ENCODE measurements around the gene RNH1. TPM values are rescaled to one million over a fixed set of nuclear protein-coding genes. Genes with fewer than 3 reads are reported as not detected.
"Not testable (repeated sequence)": the region's sequence is repeated elsewhere in the genome, so short reads cannot be mapped to it uniquely, and the experiment has no call there.

The RNH1 gene
- total RNA-seq, 1 experiment from 2014 or later = 59.0 TPM

- TF ChIP-seq, protein P1, sequence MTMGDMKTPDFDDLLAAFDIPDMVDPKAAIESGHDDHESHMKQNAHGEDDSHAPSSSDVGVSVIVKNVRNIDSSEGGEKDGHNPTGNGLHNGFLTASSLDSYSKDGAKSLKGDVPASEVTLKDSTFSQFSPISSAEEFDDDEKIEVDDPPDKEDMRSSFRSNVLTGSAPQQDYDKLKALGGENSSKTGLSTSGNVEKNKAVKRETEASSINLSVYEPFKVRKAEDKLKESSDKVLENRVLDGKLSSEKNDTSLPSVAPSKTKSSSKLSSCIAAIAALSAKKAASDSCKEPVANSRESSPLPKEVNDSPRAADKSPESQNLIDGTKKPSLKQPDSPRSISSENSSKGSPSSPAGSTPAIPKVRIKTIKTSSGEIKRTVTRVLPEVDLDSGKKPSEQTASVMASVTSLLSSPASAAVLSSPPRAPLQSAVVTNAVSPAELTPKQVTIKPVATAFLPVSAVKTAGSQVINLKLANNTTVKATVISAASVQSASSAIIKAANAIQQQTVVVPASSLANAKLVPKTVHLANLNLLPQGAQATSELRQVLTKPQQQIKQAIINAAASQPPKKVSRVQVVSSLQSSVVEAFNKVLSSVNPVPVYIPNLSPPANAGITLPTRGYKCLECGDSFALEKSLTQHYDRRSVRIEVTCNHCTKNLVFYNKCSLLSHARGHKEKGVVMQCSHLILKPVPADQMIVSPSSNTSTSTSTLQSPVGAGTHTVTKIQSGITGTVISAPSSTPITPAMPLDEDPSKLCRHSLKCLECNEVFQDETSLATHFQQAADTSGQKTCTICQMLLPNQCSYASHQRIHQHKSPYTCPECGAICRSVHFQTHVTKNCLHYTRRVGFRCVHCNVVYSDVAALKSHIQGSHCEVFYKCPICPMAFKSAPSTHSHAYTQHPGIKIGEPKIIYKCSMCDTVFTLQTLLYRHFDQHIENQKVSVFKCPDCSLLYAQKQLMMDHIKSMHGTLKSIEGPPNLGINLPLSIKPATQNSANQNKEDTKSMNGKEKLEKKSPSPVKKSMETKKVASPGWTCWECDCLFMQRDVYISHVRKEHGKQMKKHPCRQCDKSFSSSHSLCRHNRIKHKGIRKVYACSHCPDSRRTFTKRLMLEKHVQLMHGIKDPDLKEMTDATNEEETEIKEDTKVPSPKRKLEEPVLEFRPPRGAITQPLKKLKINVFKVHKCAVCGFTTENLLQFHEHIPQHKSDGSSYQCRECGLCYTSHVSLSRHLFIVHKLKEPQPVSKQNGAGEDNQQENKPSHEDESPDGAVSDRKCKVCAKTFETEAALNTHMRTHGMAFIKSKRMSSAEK (CRISPR knock-in tag; IDR thresholded peaks at IDR 0.05; ENCODE audit: borderline replicate concordance) = no peak
- TF ChIP-seq, protein P2, sequence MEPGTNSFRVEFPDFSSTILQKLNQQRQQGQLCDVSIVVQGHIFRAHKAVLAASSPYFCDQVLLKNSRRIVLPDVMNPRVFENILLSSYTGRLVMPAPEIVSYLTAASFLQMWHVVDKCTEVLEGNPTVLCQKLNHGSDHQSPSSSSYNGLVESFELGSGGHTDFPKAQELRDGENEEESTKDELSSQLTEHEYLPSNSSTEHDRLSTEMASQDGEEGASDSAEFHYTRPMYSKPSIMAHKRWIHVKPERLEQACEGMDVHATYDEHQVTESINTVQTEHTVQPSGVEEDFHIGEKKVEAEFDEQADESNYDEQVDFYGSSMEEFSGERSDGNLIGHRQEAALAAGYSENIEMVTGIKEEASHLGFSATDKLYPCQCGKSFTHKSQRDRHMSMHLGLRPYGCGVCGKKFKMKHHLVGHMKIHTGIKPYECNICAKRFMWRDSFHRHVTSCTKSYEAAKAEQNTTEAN (CRISPR knock-in tag; IDR thresholded peaks at IDR 0.05) = no peak
- TF ChIP-seq E2F4 (CRISPR knock-in tag; IDR thresholded peaks at IDR 0.05; ENCODE audit: borderline replicate concordance, low read depth) (no peak), STAT6 (CRISPR knock-in tag; conservative IDR thresholded peaks at IDR 0.05; ENCODE audit: low read depth) (no peak), TEAD1 (CRISPR knock-in tag; IDR thresholded peaks at IDR 0.05) (peak; percentile 94), ZNF416 (CRISPR knock-in tag; IDR thresholded peaks at IDR 0.05) (no peak), NFE2L1 (CRISPR knock-in tag; IDR thresholded peaks at IDR 0.05) (no peak), GTF2I (CRISPR knock-in tag; conservative IDR thresholded peaks at IDR 0.05) (no peak)
- TF ChIP-seq, protein P3, sequence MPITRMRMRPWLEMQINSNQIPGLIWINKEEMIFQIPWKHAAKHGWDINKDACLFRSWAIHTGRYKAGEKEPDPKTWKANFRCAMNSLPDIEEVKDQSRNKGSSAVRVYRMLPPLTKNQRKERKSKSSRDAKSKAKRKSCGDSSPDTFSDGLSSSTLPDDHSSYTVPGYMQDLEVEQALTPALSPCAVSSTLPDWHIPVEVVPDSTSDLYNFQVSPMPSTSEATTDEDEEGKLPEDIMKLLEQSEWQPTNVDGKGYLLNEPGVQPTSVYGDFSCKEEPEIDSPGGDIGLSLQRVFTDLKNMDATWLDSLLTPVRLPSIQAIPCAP (CRISPR knock-in tag; IDR thresholded peaks at IDR 0.05) = 0 out of 2 replicates have a peak, but pooled peaks have one; percentile 76
- TF ChIP-seq, protein P4, sequence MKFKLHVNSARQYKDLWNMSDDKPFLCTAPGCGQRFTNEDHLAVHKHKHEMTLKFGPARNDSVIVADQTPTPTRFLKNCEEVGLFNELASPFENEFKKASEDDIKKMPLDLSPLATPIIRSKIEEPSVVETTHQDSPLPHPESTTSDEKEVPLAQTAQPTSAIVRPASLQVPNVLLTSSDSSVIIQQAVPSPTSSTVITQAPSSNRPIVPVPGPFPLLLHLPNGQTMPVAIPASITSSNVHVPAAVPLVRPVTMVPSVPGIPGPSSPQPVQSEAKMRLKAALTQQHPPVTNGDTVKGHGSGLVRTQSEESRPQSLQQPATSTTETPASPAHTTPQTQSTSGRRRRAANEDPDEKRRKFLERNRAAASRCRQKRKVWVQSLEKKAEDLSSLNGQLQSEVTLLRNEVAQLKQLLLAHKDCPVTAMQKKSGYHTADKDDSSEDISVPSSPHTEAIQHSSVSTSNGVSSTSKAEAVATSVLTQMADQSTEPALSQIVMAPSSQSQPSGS (CRISPR knock-in tag; IDR thresholded peaks at IDR 0.05; ENCODE audit: borderline replicate concordance, low read depth) = no peak
Observed at GRCh38 chr11:518463-519202, 11.6 kb upstream of the RNH1 start (continued).

- DNase-seq (ENCODE audit: low spot score); CTCF ChIA-PET; H3K27ac Mint-ChIP-seq; H3K27me3 Mint-ChIP-seq (ENCODE audit: low read depth); H3K4me3 Mint-ChIP-seq; ATAC-seq; POLR2A ChIA-PET; H3K4me1 Mint-ChIP-seq: not testable (repeated sequence)
- H3K36me3 Mint-ChIP-seq = peaks cover 38% of the 10 kb centered on the region
- H3K9me3 Mint-ChIP-seq = peaks cover 24% of the 10 kb centered on the region
Observed at GRCh38 chr11:516918-517685, 10.1 kb upstream of the RNH1 start.
